HG03575 (cell line): ENCODE measurements around the gene PRKCH.

Source experiments
- ATAC-seq: cut with Tn5 transposase; IDR thresholded peaks from one replicate; pipeline ENCODE4 v1.9.1; 2021; ENCODE audit not compliant: unreplicated experiment, insufficient number of reproducible peaks, low FRiP score; ENCODE audit errors: extremely low read depth

The PRKCH gene

DNA sequence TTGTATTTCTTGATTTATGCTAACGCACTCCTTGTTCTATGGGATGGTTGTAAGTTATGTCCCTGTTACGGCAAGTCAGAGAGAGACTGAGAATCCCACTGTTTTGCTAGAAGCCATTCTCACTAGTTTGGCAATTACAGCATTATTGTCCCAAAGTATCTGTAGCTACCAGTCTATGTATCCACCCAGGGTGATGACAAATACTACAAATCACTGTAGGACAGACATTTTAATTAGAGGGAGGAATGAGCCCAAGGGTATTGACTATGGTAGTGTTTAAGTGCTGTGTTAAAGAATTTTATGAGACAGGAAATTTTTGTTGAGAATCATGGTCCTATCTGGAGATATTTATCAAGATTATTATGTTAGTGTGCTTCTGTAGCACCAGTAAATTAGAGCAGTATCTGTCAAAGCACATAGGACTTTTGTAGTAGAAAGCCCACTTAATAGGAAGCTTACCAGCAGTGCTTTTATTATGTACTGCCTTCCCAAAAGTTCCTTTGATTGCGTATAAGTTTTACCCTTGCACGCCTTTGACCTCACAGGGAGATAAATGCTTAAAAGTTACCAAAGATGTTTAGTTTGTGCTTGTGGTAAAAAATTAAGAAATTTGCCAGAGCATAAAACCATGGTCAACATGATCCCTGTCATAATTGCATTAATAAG lies 10.7 kb downstream of the PRKCH start:
- ATAC-seq = no peak

DNA sequence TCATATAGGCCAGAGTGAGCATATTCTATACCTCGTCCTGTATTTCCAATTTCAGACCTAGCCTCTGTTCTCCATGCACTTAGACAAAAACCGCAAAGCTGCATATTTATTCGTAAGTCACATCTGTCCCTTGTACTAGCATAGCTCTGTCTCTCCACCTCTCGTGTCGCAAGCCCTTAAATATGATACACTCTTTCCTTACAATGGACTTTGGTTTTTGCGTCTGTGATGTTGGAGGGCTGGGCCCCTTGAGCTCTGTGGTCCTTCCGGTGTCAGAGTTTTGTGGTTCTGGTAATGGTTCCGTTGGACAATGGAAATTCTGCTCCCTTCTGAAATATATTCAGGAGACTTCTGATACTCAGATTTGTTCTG lies 11.3 kb downstream of the PRKCH start:
- ATAC-seq = no peak

DNA sequence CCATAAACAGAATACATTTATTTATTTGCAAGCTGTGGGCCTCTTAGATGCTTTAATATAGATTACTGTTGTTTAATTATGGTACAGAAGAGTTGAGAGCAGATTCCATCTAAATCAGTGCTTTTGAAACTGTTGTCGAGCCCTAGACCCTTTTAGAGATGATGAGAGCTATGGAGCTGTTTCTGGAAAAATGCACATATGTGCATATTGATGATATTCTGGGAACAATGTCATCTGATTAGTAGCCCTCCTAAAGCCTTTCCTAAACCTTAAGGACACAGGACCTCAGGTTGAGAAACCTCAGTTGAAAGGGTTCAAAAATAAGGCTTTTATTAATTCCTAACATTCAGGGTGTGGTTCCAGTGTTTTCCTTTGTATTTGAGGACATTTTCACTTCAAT lies 11.7 kb downstream of the PRKCH start:
- no peak for ATAC-seq

DNA sequence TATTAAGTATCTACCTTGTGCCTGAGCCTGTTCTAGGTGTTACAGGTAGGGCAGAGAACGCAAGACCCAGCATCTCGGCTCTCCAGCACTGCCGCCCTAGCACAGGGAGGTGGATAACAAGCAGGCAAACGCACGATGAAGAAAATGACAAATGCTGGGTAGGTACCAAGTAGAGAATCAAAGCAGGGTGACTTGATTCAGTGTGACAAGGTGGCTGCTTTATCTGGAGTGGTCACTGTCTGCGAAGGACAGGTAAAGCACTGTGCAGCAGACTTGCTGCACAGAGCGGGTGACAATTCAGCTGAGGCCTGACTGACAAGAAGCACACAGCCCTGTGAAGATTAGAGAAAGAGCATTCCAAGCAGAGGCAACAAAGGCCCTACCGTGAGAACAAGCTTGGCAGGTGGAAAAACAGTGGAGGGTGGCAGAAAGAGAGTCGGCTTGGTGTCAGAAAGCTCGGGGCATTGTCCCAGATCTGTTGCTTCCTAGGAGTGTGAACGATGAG lies 12.9 kb downstream of the PRKCH start:
- ATAC-seq = no peak

DNA sequence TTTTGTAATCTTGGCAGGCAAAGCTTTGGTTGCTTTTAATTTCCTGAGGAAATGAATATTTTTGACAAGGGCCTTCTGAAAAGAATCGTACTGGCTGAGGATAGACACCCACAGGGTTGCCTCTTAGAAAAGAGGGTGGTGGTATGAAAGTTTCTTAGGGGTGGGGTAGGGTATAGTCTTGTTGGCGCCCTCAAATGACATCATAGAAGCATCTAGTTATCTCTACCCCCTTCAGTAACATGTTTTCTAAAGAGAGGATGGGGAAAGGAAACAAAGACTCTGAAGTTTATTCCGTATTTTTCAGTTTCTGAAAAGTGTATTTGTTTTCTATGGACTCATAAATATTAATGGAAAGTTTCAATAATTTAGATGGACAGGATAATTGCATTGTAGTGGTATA lies 13.7 kb downstream of the PRKCH start:
- no peak for ATAC-seq

DNA sequence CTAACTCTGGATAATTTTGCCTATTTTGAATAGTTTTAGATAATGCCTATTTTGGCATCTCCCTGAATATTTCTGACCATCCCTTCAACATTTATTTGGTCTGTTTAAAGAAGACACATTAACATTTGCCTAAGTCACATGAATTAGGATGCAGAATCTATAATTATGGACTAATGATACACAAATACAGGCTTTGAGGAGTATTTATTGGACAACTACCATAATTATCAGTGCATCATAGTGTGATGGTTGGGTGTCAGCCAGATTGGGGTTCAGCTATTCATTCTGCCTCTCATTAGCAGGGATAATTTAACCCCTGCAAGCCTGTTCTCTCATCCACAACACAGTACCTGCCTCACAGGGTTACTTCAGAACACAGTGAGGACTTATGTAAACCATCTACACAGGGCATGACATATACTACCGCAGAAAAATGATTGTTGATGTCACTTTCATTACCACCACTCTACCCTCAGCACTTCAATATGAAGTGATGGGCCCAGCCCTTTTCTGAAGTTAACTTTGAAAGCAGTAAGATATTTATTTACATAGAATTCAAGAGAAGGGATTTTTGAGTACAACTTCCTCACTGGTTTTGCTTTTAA lies 14.4 kb downstream of the PRKCH start:
- ATAC-seq = no peak

DNA sequence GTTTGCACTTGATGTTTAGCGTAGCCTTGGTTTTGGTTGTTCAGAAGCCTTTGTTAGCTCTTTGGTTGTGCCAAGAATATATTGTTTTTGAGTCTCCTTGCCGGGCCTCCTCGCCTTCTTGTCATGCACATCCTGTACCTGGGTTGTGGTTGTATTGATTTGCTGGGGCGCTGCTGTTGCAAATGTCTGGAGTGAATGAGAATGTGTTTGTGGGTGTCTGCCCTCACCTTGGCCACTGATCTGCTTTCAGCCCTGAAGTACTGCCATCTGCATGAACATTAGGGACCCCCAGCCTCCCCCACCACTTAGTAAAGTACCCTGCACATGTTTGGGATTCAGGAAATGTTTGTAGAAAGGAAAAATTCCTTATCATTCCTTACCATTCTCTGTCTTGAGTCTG lies 16.5 kb downstream of the PRKCH start:
- no peak for ATAC-seq

DNA sequence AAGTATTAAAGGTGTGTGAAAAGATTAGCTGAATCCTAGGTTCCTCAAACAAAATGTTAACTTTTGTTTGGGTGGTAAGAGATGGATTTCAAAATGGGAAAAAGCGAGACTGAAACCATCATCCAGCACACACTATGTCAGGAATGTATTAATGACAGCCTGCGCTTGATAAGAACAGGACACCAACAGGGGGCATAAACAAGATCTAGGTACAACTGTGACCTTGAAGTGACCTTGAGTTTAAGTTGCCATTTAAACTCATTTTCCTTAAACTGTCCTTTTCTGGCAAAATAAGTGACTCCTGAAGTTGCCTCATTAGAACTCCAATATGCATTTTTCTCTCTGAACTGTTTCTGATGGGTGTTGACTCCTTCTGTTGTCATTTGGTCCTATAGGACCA lies 17.1 kb downstream of the PRKCH start:
- ATAC-seq = no peak

DNA sequence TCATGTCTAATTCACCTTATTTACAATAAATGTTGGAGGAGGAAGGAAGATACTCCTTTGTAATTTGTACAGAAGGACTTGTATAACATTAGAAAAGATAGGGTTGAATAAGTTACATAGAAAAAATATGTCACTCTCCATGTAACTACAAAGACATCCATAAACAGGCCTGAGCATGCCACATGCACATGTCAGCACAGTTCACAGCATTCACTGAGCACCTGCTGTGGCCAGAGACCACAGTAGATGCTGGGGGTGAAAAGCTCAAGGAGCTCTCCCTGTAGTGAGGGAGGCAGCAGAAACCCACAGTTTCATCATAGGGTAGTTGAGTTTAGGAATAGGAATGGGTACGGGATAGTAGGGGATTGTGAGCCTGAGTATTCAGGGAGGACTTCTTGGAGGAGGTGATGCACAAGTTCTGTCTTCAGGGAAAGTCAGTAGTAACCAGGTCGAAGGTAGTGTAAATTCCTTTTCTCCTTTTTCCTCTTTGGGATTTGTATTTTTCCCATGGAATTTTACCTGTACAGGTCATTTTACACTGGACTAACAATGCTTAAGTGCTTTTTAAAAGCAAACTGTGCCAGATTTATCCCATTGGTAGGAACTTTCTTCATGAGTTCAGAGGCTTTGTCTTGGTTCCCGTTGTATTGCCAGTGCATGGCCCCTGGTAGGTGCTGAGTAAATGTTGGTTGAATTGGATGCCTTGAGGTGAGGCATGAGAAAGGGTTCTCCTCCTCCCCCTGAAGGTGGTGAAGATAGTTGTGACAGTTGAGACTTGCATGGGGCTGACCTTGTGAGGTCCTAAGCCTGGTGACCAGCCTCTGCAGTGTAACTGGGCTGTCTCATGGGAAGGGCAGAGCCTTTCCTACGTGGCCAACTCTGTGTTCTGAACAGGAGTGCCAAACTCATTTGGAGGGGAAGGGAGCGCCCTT lies 20.2 kb downstream of the PRKCH start:
- no peak for ATAC-seq

DNA sequence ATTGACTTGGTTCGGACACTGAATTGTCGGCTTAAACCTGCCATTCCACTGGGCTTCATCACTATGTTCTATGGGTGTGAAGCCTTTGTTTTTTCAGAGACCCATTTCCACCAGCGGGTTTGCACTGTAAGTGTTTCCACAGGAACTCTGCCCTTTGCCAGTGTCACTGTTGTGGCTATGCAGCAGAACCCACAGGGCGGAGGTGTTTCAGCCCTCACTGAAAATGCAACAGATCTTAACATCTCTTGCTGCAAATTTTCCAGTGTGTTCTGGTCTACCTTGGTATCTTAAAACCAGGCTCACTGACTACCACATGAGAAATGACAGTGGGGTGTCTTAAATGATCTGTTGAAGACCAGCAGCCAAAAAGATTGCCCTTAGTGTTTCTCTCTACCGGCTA lies 21.1 kb downstream of the PRKCH start:
- no peak for ATAC-seq

DNA sequence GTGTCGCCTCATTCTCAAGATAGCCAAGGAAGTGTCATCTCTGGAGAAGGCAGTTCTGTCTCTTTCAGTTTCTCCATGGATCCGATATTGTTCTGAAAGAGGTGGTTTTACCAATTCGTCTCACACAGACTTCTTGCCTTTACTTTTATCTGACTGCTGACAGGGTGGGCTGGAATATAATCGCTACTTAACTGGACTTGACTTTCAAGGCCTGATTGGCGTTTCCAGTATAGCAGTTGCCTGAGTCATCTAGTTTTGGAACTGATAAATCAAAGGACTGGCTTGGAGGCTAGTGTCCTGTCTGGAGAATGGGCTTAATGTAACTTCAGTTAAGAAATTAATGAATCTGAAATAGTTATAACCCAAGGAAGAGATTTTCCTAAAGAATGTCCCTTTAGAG lies 21.6 kb downstream of the PRKCH start:
- no peak for ATAC-seq

DNA sequence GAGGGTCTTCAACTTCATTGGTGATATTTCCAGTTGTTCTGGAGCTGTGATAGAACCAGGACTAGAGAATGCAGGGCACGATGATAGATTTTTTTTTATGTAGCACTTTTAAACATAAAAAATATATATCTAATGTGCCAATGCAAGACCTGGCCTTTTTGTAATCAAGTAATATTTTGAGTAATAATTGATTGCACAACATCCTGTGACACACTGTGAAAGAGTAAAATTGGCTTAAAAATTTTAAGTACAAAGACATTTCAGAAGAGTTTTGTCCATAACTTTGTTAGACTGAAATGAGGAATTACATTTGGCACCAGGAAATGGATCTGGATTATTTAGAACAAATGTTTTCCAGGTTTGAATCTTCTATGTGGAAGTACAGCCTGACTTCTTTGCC lies 22.1 kb downstream of the PRKCH start:
- no peak for ATAC-seq

DNA sequence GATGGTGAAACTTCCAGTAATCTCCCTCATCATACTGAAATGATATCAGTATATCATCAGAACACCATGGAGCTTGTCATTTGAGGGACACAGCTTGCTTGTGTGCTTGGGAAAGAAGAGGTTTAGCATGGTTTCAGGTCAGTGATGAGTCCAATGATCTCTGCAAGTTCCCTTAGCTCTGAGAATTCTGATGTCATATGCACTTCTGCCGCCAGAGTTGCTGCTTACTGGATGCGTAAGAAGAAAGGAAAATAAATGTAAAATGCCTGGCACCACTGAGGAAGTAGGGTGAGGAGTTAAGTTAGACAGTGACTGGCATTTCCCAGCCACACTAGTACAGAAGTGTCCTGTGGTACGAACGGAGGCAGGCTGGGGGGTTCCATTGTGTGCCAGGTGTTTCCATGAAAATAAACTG lies 22.6 kb downstream of the PRKCH start:
- no peak for ATAC-seq

DNA sequence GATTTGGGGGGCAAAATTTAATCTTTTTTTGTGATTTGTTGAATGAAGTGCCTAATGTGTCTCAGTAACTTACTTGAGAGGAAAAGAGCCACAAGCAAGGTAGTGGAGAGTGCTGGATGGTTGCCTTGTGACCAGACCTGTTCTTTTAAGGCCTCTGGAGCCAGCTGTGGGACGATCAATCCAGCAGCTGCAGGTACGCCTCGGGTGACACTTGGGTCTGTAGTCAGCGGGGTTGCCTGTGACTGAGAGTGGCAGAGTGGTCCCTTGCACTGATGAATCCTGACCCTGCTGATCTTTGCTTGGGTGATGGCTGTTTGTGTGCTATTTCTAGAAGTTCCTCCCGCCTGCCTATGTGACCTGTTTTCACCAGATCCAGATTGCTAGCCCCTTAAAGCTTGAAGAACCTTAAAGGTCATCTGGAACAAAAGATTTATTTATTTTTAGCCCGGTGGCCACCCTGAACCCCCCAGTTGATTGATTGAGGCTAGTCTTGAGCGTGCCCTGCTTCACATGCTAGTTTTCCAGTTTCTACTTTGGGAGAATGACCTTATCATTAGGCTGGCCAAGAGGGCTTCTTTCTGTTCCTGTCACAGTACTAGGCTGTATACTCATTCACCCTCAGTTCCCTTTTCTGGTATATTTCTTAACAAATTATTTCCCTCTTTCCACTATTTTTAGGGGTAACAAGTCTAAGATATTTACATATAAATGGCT lies 23.2 kb downstream of the PRKCH start:
- no peak for ATAC-seq

DNA sequence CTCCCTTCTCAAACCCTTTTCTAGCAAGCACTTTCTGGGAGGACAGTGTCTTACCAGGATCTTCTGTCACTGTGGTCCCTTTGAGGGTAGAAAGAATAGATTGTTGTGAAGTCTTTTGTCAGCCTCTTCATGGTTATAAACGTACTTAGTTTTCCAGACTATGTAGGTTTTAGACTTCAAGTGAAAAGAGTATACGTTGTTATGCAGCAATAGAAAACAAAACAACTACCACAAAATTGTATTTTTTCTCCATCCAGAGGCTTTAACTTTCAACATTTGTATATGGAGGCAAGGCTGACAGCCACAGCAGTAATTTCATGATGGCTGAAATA lies 23.7 kb downstream of the PRKCH start:
- ATAC-seq = no peak

DNA sequence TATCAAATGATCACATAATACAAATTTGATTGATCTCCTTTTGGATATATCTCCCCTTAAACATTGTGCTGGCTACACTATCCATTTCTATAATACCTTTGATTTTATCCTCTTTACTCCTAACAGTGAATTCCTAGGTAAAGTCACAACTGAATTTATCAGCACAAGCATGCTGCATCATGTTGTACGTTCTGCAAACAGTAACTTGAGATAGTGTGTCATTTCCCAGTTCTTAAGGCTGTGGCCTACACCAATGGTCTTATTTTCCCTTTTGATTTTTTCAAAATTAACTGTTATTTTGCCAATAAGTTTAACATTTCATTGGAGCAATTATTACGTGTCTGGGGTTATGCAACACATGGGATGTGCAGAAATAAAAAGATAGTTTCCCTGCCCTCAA lies 24.8 kb downstream of the PRKCH start:
- no peak for ATAC-seq

DNA sequence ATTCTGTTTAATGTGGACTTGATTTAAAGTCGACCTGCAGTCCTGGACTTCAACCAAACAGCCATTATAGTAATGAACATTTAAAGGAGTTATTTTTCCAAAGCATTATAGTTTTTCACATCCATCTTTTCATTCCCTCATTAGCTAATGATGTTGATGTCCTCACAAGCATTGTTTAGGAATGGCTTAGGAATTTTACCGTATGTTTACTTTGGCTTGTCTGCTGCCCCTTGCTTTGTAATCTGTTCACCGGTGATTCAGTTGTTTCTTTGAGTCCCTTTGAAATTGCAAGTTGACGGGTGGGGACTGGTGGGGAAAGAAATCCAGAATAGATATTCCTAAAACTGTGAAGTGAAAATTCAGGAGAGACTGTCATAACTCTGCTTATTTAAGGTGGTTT lies 25.4 kb downstream of the PRKCH start:
- no peak for ATAC-seq

DNA sequence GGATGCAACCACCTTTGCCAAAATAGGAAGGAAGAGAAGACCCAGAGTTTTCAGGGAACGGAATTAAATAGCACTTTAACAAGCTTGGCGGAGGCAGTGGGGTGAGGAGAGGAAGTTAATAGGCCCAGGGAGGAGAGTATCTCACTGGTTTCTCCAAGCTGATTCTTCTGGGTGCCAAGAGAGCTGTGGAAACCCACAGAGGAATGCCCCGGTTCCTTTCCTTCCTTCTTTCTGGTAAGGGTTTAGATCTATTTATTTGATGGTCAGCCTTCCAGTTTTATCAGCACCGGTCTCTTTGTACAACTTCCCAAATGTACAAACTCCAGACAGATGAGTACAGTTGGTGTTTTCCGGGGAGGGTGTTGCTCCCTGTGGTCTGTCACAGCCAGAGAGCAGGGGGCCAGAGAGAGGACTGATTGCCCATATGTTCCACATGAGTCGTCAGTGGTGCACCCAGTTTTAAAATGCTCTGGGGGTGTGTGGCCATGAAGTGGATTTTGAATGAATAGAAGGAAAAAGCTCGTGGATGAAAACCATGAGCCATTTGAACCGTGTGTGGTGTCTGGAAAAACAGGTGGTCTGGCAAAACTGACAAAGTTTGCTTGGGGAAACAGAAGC lies 26.6 kb downstream of the PRKCH start:
- ATAC-seq = no peak
